ENCODE results near the gene CARS1.

CARS1 gene

DNA sequence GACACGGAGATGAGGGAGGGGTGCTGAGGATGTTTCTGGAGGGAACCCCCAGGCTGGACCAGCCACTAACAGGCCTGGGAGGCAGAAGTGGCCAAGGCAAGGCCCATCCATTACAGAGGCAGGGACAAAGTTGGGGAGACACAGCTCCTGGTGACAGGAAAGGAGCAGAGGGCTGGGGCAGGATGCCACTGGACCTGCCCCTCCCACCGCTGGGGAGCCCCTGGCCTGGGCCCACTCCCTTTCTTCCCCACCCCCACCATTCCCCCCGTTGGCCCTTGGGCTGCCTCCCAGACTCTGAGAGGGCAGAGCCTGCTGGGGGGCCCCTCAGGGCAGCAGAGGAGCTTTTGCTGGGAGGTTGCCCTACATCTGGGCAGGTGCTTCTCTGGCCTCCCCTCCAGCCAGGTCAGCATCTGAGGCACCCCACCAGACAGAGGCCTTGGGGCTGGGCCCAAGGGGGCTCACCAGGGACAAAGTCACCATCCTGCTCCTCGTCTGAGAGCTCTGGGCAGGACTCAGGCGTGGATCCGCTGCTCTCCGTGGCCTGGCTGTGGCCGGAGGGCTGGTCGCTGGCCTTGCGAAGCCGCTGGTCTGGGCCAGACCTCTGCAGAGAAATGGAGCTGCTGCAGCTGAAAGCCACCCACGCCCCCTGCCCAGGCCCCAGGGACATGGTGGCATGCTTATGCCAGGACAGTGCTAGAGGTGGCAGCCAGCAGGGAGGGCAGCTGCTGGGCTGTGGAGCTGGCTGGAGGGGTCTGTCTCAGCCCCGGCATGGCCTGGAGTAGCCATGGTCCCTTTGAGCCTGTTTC is 33.1 kb upstream of the CARS1 start:
- Histone ChIP-seq H3K9me2 (replicated peaks; ENCODE audit: low read depth, low read length) (no peaks in the 10 kb centered on the region), H3K79me2 (ENCODE audit: insufficient read depth, low read length) (no peaks in the 10 kb centered on the region), H3K9ac (ENCODE audit: low read depth, low read length, poor library complexity, severe bottlenecking) (no peak overlapping the region), H4K20me1 (ENCODE audit: insufficient read depth, low read length, poor library complexity, severe bottlenecking) (no peaks in the 10 kb centered on the region), H3K4me3 (ENCODE audit: low read length, poor library complexity, severe bottlenecking) (no peak overlapping the region), H3F3A (ENCODE audit: low read depth) (no peaks in the 10 kb centered on the region), H3K27me3 (ENCODE audit: insufficient read depth, low read length, poor library complexity, severe bottlenecking) (no peaks in the 10 kb centered on the region), H3K4me2 (ENCODE audit: low read depth, low read length, poor library complexity, severe bottlenecking) (no peak overlapping the region), H2AFZ (ENCODE audit: low read length) (no peak overlapping the region), H3K36me3 (ENCODE audit: insufficient read depth, low read length) (no peaks in the 10 kb centered on the region), H3K4me1 (ENCODE audit: insufficient read depth, low read length, poor library complexity, severe bottlenecking) (no peaks in the 10 kb centered on the region), H3K9me3 (ENCODE audit: insufficient read depth, low read depth, low read length) (no peaks in the 10 kb centered on the region)
- TF ChIP-seq, protein P1, sequence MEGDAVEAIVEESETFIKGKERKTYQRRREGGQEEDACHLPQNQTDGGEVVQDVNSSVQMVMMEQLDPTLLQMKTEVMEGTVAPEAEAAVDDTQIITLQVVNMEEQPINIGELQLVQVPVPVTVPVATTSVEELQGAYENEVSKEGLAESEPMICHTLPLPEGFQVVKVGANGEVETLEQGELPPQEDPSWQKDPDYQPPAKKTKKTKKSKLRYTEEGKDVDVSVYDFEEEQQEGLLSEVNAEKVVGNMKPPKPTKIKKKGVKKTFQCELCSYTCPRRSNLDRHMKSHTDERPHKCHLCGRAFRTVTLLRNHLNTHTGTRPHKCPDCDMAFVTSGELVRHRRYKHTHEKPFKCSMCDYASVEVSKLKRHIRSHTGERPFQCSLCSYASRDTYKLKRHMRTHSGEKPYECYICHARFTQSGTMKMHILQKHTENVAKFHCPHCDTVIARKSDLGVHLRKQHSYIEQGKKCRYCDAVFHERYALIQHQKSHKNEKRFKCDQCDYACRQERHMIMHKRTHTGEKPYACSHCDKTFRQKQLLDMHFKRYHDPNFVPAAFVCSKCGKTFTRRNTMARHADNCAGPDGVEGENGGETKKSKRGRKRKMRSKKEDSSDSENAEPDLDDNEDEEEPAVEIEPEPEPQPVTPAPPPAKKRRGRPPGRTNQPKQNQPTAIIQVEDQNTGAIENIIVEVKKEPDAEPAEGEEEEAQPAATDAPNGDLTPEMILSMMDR (conservative IDR thresholded peaks at IDR 0.05; ENCODE audit: low read length): no peak
- no peak for TF ChIP-seq EZH2phosphoT487 (IDR thresholded peaks at IDR 0.05; ENCODE audit: borderline replicate concordance)

DNA sequence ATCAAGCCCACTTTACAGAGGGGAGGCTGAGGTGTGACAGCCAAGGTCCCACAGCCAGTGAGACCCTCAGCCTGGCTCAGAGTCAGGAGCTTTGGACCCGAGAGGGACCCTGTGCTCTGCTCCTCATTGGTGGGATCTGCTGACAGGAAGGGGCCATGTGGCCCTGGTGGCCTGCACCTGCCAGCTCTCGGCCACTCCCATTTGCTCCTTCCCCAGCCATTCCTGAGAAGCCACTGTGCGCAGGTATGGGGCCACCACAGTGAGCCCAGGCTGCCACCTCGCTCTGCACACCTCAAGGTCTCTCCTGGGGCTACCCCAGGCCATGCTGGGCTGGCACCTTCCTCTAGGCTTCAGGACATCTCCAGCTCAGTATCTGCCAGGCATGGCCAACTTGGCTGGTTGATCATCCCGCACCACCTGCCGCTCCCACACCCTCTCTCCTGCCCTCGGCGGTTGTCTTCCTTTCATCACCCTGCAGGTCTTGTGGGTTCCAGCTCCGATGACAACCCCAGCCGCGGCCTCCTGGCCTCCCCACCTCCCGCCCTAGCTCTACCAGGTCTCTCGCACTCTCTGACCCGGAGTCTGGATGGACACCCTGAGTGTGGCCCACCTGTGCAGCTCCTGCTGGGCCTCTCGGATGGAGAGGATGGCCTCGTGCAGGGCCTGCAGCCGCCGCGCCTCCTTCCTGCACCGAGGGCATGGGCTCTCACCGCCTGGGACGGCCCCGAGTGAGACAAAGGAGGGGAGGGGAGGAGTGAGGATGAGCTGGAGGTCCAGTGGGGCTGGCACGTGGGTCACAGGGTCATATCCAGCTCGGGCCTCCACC is 32.2 kb upstream of the CARS1 start:
- H3K79me2 ChIP-seq (ENCODE audit: insufficient read depth, low read length): no peaks in the 10 kb centered on the region
- H3K4me1 ChIP-seq (ENCODE audit: insufficient read depth, low read length, poor library complexity, severe bottlenecking): no peaks in the 10 kb centered on the region
- H3K9me2 ChIP-seq (replicated peaks; ENCODE audit: low read depth, low read length): no peaks in the 10 kb centered on the region
- no peaks in the 10 kb centered on the region for H3K36me3 ChIP-seq (ENCODE audit: insufficient read depth, low read length)
- no peak overlapping the region for H2AFZ ChIP-seq (ENCODE audit: low read length)
- no peaks in the 10 kb centered on the region for H3K27me3 ChIP-seq (ENCODE audit: insufficient read depth, low read length, poor library complexity, severe bottlenecking)
- no peaks in the 10 kb centered on the region for H4K20me1 ChIP-seq (ENCODE audit: insufficient read depth, low read length, poor library complexity, severe bottlenecking)
- no peak for TF ChIP-seq EZH2phosphoT487 (IDR thresholded peaks at IDR 0.05; ENCODE audit: borderline replicate concordance)
- TF ChIP-seq, protein P1 (conservative IDR thresholded peaks at IDR 0.05; ENCODE audit: low read length): no peak
- no peak overlapping the region for H3K9ac ChIP-seq (ENCODE audit: low read depth, low read length, poor library complexity, severe bottlenecking)
- no peak overlapping the region for H3K4me3 ChIP-seq (ENCODE audit: low read length, poor library complexity, severe bottlenecking)
- H3F3A ChIP-seq (ENCODE audit: low read depth): no peaks in the 10 kb centered on the region
- no peak overlapping the region for H3K4me2 ChIP-seq (ENCODE audit: low read depth, low read length, poor library complexity, severe bottlenecking)
- no peaks in the 10 kb centered on the region for H3K9me3 ChIP-seq (ENCODE audit: insufficient read depth, low read depth, low read length)

DNA sequence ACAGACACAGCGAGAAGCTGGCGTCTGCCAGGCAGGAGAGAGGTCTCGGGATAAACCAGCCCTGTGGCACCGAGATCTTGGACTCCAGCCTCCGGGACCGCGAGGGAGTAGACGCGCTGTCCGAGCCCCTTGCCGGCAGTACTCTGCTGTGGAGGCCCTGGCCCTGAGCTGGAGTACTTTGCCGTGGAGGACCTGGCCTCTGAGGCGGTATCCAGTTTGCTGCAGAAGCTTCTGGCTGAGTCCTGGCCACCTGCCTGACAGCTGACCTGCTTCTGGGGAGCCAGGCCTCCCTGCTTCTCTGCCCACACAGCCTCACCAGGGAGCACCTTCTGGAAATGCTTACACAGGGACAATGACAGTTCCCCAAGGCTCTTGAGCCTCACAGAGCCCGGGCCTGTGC is 31.6 kb upstream of the CARS1 start:
- no peaks in the 10 kb centered on the region for H3K4me1 ChIP-seq (ENCODE audit: insufficient read depth, low read length, poor library complexity, severe bottlenecking)
- H3K9me2 ChIP-seq (replicated peaks; ENCODE audit: low read depth, low read length): no peaks in the 10 kb centered on the region
- H3K4me2 ChIP-seq (ENCODE audit: low read depth, low read length, poor library complexity, severe bottlenecking): no peak overlapping the region
- H3K9ac ChIP-seq (ENCODE audit: low read depth, low read length, poor library complexity, severe bottlenecking): no peak overlapping the region
- no peaks in the 10 kb centered on the region for H3K36me3 ChIP-seq (ENCODE audit: insufficient read depth, low read length)
- H3K9me3 ChIP-seq (ENCODE audit: insufficient read depth, low read depth, low read length): no peaks in the 10 kb centered on the region
- no peaks in the 10 kb centered on the region for H3K27me3 ChIP-seq (ENCODE audit: insufficient read depth, low read length, poor library complexity, severe bottlenecking)
- TF ChIP-seq, protein P1 (conservative IDR thresholded peaks at IDR 0.05; ENCODE audit: low read length): no peak
- no peak for TF ChIP-seq EZH2phosphoT487 (IDR thresholded peaks at IDR 0.05; ENCODE audit: borderline replicate concordance)
- no peak overlapping the region for H3K4me3 ChIP-seq (ENCODE audit: low read length, poor library complexity, severe bottlenecking)
- no peaks in the 10 kb centered on the region for H4K20me1 ChIP-seq (ENCODE audit: insufficient read depth, low read length, poor library complexity, severe bottlenecking)
- H2AFZ ChIP-seq (ENCODE audit: low read length): no peak overlapping the region
- H3F3A ChIP-seq (ENCODE audit: low read depth): no peaks in the 10 kb centered on the region
- no peaks in the 10 kb centered on the region for H3K79me2 ChIP-seq (ENCODE audit: insufficient read depth, low read length)
